SU-DHL-6 (cell line): ENCODE data around the gene PA2G4.
"Not testable (repeated sequence)": the region's sequence is repeated elsewhere in the genome, so short reads cannot be mapped to it uniquely, and the experiment has no call there.

Experiments used
- H2AFZ ChIP-seq: fragments of 200-600 bp; sonication (generic); 2 replicates; pipeline ENCODE4 v1.6.1; 2014; ENCODE audit warnings: low read depth, mild to moderate bottlenecking, moderate library complexity, mixed read lengths, antibody characterized with exemption, low read length; ENCODE audit not compliant: severe bottlenecking
- H3F3A ChIP-seq: fragments of 200-600 bp; shearing (Covaris generic); 2 replicates; pipeline ENCODE4 v1.6.0; 2016; ENCODE audit warnings: antibody characterized with exemption, mild to moderate bottlenecking; ENCODE audit not compliant: insufficient read depth
- H3K27ac ChIP-seq: fragments of 200-600 bp; sonication (generic); 2 replicates; pipeline ENCODE4 v1.5.1; 2016; ENCODE audit warnings: low read depth, mild to moderate bottlenecking, low read length, moderate library complexity, mixed read lengths
- H3K27me3 ChIP-seq: fragments of 200-600 bp; sonication (generic), shearing (Covaris generic); 2 replicates; pipeline ENCODE4 v1.6.0; 2014; ENCODE audit warnings: mild to moderate bottlenecking, low read length
- H3K36me3 ChIP-seq: fragments of 200-600 bp; sonication (generic); 2 replicates; pipeline ENCODE4 v1.6.1; 2014; ENCODE audit warnings: mild to moderate bottlenecking, low read length, mixed read lengths
- H3K4me2 ChIP-seq: fragments of 300-600, 200-600 bp; shearing (Covaris generic), sonication (generic); 2 replicates; pipeline ENCODE4 v1.6.0; 2014; ENCODE audit warnings: low read length, low read depth, mild to moderate bottlenecking; ENCODE audit not compliant: poor library complexity, severe bottlenecking
- H3K4me3 ChIP-seq: fragments of 200-600 bp; sonication (generic); 2 replicates; pipeline ENCODE4 v1.5.1; 2014; ENCODE audit warnings: antibody characterized with exemption, low read length, mild to moderate bottlenecking, mixed read lengths; ENCODE audit not compliant: insufficient read depth, poor library complexity, severe bottlenecking
- H3K79me2 ChIP-seq: fragments of 200-600 bp; sonication (generic); 2 replicates; pipeline ENCODE4 v1.6.1; 2014; ENCODE audit warnings: mild to moderate bottlenecking, low read length, moderate library complexity; ENCODE audit not compliant: insufficient read depth
- H3K9ac ChIP-seq: fragments of 200-600 bp; sonication (generic); 2 replicates; pipeline ENCODE4 v1.7.0; 2014; ENCODE audit warnings: mild to moderate bottlenecking, low read length
- H3K9me2 ChIP-seq: fragments of 200-600 bp; sonication (generic); replicated peaks from 2 replicates; pipeline ENCODE4 v1.6.1; 2014; ENCODE audit warnings: low read length; ENCODE audit not compliant: insufficient read depth
- H3K9me3 ChIP-seq: fragments of 200-600 bp; sonication (generic); 2 replicates; pipeline ENCODE4 v1.6.1; 2014; ENCODE audit warnings: low read length, mixed read lengths; ENCODE audit not compliant: insufficient read depth
- H4K20me1 ChIP-seq: fragments of 200-600 bp; sonication (generic); 2 replicates; pipeline ENCODE4 v1.6.1; 2014; ENCODE audit warnings: low read depth, mild to moderate bottlenecking, antibody characterized with exemption, low read length, moderate library complexity, mixed read lengths
- CTCF ChIP-seq: fragments of 200-600 bp; sonication (generic); IDR thresholded peaks from one replicate; pipeline ENCODE4 v1.5.1; 2017; ENCODE audit warnings: antibody characterized with exemption, mild to moderate bottlenecking, low read length, moderate library complexity; ENCODE audit not compliant: insufficient read depth, poor library complexity, severe bottlenecking
- EZH2phosphoT487 ChIP-seq: fragments of 200-600 bp; sonication (generic), shearing (Covaris generic); conservative IDR thresholded peaks from 2 replicates; pipeline ENCODE4 v1.6.1; 2018; ENCODE audit warnings: mild to moderate bottlenecking, antibody characterized with exemption, low read length, moderate library complexity, mixed read lengths

PA2G4 gene

GRCh38 chr12:56116267-56117081 lies 12.1 kb downstream of the PA2G4 start, which contains the start of gene RPL41:
TSS of gene RPL41 (plus strand) at chr12:56116633.
- H3K4me3 ChIP-seq: peak within 1 kb of the TSS; percentile 89
- H3K36me3 ChIP-seq: peaks cover 8% of the 10 kb centered on the region; the same call in 1 of the 2 replicates
- no peaks in the 10 kb centered on the region for H4K20me1 ChIP-seq
- H3K9ac ChIP-seq: peak within 1 kb of the TSS; percentile 85
- no peaks in the 10 kb centered on the region for H3K9me3 ChIP-seq
- H2AFZ ChIP-seq: peak within 1 kb of the TSS; percentile 13
- peak within 1 kb of the TSS; percentile 86 for H3K4me2 ChIP-seq
- peaks cover 64% of the 10 kb centered on the region for H3F3A ChIP-seq
- no peak for TF ChIP-seq EZH2phosphoT487
- TF ChIP-seq CTCF: no peak
- no peaks in the 10 kb centered on the region for H3K9me2 ChIP-seq
- H3K27ac ChIP-seq: peak within 1 kb of the TSS; percentile 91
- peaks cover 21% of the 10 kb centered on the region for H3K79me2 ChIP-seq
- no peaks in the 10 kb centered on the region for H3K27me3 ChIP-seq

- not testable (repeated sequence) for H2AFZ ChIP-seq, H3K9me3 ChIP-seq, H3K36me3 ChIP-seq, H3K27me3 ChIP-seq, H3K9me2 ChIP-seq, H4K20me1 ChIP-seq
- Histone ChIP-seq H3K79me2 (peaks cover 21% of the 10 kb centered on the region), H3K4me3 (peak overlapping the region; percentile 89), H3K9ac (peak overlapping the region; percentile 85), H3F3A (peaks cover 60% of the 10 kb centered on the region), H3K4me2 (peak overlapping the region; percentile 86), H3K27ac (peak overlapping the region; percentile 91)
Measured at GRCh38 chr12:56117082-56117706, 12.8 kb downstream of the PA2G4 start.

- Histone ChIP-seq H2AFZ (no peak within 1 kb of the TSS), H3K27ac (peak within 1 kb of the TSS; percentile 91), H3K4me3 (peak within 1 kb of the TSS; percentile 89), H3K27me3 (no peaks in the 10 kb centered on the region), H4K20me1 (no peaks in the 10 kb centered on the region), H3K9ac (peak within 1 kb of the TSS; percentile 85), H3K4me2 (peak within 1 kb of the TSS; percentile 86), H3K79me2 (peaks cover 21% of the 10 kb centered on the region), H3F3A (peaks cover 52% of the 10 kb centered on the region), H3K9me2 (no peaks in the 10 kb centered on the region), H3K36me3 (peaks cover 5% of the 10 kb centered on the region; the same call in 1 of the 2 replicates), H3K9me3 (no peaks in the 10 kb centered on the region)
- TF ChIP-seq CTCF (peak; percentile 35), EZH2phosphoT487 (no peak)
Measured at GRCh38 chr12:56117778-56118687, 13.7 kb downstream of the PA2G4 start, which contains the start of gene ZC3H10. TSS of gene ZC3H10 (plus strand) at chr12:56118266. CDS start at chr12:56120563, 2,297 bp downstream.
